NCI-H1092 treated with DMSO at 0.1 percent for 48 hours (cell line): ENCODE data around the gene UNC13C.

Source experiments
- DNase-seq: peaks from one replicate; lab custom pipeline; 2025; lab: John Stamatoyannopoulos, UW

UNC13C gene

GRCh38 chr15:54026258-54026657 lies 48.0 kb downstream of the UNC13C start:
- DNase-seq: no peak

GRCh38 chr15:54026891-54027290 lies 48.6 kb downstream of the UNC13C start:
- no peak for DNase-seq

- no peak for DNase-seq
These were observed 50.8 kb downstream of the UNC13C start for GRCh38 chr15:54029081-54029480.

DNA sequence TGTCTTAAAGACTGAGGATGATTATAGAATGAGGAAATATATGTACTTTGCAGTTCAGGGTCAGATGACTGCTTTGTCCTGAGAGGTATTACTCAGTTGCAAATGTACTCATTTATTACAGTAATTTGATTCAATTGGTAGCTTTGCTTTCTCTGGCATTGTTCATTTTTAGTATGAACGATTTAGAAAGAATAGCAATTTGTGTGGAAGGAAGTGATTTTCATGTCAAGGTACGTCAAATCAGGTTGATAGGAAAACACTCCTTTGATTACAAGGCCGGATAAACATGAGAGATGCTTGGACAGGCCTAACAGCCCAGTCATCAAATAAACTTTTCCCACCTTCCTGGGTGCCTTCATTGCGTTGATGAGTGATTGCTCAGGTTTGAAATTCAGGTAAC lies 53.8 kb downstream of the UNC13C start:
- DNase-seq: no peak

DNA sequence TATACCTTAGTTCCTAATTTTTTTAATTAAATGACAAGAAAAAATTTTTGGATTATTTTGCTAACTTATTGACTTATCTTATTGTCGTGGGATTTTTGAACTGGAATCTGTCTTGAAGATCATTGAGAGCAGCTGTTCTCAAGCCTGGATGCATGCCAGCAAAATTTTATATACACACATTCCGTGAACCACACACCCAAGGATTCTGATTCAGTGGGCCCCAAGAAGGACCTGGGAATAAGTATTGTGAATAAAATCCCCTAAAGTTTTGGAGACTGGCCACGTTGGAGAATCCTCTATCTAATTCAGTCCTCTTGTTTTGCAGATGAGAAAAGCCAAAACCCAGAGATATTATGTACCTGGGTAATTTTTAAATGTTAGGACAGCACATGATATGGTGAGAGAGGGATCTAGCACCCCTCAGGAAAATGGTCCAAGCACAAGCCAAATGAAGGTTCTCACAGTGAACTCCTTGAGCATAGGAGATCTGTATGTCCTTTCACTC lies 55.2 kb downstream of the UNC13C start:
- DNase-seq: no peak

GRCh38 chr15:54033869-54034458 lies 55.7 kb downstream of the UNC13C start:
- no peak for DNase-seq

DNA sequence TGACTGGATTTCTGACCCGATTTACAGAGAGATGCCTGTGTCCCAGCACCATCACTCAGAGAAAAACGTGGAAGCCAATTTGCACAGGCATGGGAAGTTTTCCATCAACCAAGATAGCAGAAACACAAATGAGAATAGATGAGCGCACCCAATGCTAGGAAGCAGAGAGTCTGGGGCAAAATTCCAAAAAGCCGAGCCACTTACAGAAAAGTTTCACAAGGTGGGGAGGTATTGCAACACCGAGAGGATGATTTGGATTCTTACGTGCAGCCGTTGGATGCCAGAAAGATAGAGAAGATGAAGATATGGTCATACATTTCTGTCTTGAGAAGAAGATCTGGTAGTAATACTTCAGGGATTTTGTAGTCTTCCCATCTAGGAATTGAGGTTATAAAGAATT lies 57.4 kb downstream of the UNC13C start:
- DNase-seq: no peak

DNA sequence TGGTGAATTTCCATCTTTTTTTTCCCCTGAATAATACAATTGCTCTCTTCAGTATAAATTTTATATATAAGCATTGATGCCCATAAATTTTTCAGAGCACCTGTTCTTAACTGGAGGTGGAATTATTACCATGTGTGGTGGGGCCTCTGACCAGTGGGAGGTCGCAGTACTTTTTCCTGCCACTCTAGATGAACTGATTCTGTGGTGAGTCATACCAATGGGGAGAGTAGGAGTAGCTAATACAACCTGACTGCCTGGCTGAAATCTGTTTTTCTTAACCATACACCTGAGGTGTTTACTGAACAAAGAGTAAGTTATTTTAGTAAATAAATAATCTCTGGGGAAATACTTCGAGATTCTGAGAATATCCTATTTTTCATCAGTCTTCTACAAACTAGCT lies 67.2 kb downstream of the UNC13C start:
- DNase-seq: no peak

DNA sequence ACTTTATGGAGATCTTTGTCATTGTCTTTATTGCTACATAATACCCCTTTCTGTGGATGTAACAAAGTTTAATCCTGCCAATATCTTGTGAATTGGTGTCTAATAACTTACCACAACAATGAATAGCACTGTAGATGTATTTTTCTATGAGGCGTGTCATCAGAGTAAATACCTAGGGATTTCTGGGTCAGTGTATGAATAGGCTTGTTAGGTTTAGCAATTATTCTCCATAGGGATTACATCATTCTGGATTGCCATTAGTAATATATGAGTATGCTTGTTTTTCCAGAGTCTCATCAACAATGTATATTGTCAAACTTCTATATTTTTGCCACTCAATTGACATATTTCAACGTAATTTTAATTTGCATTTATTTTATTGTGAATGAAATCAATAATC lies 67.9 kb downstream of the UNC13C start:
- no peak for DNase-seq

DNA sequence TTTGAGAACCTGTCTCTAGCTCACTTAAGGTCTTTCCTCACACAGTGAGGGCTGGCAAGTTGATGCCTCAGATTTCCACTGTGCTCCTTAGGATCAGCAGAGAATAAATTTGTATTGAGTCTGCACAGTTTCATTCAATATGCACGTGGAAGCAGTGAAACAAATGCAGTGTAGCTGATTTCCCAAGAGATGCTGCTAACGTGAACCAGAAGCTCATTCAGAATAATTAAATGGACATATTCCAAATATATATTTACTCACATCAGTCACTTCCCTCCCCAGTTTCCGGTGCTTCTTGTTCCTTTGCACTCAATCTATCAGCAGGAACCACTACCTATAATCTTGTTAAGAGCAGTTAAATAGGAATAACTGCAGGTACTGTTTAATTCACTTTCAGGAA lies 86.1 kb downstream of the UNC13C start:
- DNase-seq: no peak

DNA sequence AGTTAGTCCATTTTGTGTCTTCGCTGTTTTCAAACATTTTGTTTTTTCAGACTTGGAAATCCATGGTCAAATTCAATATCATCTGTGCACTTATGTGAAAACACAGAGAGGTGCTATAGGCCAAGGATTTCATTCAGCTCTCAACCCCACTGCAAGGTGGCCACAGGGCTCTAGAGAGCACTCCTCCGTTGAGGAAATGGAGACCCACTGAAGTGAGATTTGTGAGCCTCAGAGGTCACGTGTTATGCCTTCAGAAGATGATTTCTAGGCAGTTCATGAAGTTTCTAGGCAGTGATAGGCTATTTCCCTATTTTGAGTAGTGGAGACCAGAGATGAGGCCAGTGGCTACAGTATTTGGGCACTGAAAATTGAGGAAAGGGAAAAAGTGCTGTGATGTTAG lies 88.2 kb downstream of the UNC13C start:
- DNase-seq: no peak

DNA sequence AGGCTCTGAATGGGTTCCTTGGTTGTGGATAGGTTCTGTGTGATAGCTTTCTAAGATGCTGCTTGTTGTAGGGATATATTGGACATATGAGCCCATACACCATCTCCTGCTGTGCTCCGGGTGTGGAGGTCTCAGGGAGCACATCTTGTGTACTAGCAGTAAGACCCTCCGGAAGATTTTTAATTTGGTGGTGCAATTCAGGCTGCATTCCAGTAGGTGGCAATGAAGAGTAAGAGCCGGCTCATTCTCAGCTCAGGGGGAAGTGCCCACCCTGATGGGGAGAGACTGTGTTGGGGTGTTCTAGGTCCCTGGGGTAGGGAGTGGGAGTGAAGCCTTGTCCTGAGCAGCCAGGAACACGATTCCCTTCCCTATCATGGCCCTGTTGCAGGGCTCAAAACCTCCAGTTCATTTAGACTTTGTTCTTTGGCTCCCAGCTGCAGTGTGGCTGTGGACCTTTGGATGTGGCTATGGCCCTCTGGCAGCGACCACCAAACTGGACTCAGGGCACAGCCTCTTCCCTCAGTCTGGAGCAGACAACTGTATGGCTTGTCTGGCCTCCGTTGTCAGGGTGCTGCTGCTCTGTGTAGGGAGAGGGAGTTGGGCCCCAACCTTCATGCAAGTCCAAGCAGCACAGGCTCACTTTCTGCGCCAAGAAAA lies 104.7 kb downstream of the UNC13C start:
- DNase-seq: no peak

GRCh38 chr15:54083501-54083900 lies 105.3 kb downstream of the UNC13C start:
- DNase-seq: no peak

DNA sequence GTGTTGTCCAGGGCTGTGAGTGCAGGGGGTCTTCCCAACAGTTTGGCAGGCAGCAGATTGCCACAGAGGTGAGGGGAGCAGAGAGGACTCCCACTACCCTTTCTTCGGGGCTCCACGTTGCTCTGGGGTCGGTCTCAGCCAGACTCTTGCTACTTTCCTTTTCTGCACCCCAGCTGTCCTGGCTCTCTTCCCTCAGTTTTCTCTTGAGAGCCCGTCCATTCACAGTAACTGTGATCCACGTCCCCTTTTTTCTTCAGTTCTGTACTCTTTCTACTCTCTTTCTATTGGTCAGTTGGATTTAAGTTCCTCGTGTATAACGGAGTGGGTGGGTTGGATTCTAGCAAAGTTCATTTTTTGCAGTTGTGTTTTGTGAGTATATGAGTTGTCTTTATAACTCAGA lies 105.8 kb downstream of the UNC13C start:
- no peak for DNase-seq

- no peak for DNase-seq
These were observed 110.6 kb downstream of the UNC13C start for GRCh38 chr15:54088837-54089236.

- no peak for DNase-seq
These were observed 111.5 kb downstream of the UNC13C start for GRCh38 chr15:54089776-54090175.

GRCh38 chr15:54091651-54092050 lies 113.4 kb downstream of the UNC13C start:
- no peak for DNase-seq

DNA sequence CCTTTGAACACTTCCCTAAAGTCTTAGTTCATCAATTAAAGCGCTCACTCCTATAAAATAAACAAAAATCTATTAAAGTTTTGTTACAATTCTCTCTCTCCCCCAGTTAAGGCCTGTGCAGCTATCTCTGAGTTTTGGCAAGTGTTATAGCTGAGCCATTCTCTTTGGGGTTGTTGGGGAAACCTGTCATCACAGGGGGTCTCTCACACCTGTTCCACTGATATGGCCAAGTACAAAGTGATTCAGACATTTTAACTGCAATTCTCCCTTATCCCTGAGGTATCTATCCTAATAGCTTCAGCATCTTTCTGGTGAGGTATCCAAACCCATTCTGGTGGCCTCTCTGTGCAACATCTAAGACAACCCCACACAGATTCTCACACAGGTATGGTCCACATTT lies 116.4 kb downstream of the UNC13C start:
- no peak for DNase-seq

GRCh38 chr15:54097019-54097418 lies 118.8 kb downstream of the UNC13C start:
- no peak for DNase-seq

DNA sequence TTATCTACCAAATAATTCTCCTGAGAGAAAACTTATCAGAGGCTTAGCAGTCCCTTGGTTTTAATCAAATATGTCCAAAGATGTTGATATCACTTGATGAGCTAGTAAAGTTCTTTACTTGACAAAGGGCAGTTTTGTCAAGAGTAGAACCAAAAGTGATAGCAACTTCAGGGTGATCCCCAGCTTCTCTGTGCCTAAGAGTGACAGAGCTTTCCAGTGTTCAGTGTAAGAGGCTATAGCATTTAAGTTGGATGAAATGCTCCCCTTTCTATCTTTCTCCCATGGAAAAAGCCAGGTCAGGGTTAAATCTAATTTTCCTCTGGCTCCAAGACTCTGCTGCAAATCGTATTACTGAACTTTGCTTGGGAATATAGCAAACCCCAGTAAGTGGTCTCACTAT lies 120.8 kb downstream of the UNC13C start:
- no peak for DNase-seq

- no peak for DNase-seq
These were observed 123.5 kb downstream of the UNC13C start for GRCh38 chr15:54101664-54102270.

- no peak for DNase-seq
These were observed 124.5 kb downstream of the UNC13C start for GRCh38 chr15:54102704-54103103.

GRCh38 chr15:54109014-54109413 lies 130.8 kb downstream of the UNC13C start:
- DNase-seq: no peak

GRCh38 chr15:54119051-54119450 lies 140.8 kb downstream of the UNC13C start:
- DNase-seq: no peak
